Testis (tissue), 3 donors: ENCODE results near the gene MRPL48. TPM values are rescaled to one million over a fixed set of nuclear protein-coding genes. Genes with fewer than 3 reads are reported as not detected.
A peak's percentile ranks its signal among the peaks of the same experiment; 100 is the strongest.

Source experiments
- DNase-seq: peaks from one replicate; pipeline ENCODE4 v3.0.0-alpha.2; 2019
- H3K27ac ChIP-seq, 2 donors: fragments of 200-600 bp; sonication (generic); one replicate each; pipeline ENCODE4 v1.5.1; 2019
- H3K27me3 ChIP-seq: fragments of 200-600 bp; sonication (generic); one replicate; pipeline ENCODE4 v1.5.1; 2019
- H3K36me3 ChIP-seq: fragments of 200-600 bp; sonication (generic); one replicate; pipeline ENCODE4 v1.5.1; 2017; ENCODE audit warnings: low read depth; ENCODE audit errors: missing control alignments
- H3K4me1 ChIP-seq: fragments of 200-600 bp; sonication (generic); one replicate; pipeline ENCODE4 v1.5.1; 2019
- H3K4me3 ChIP-seq, 2 donors: fragments of 200-600 bp; sonication (generic); one replicate each; pipeline ENCODE4 v1.5.1; 2017 to 2019
- H3K9me3 ChIP-seq: fragments of 200-600 bp; sonication (generic); one replicate; pipeline ENCODE4 v1.5.1; 2017
- CTCF ChIP-seq, 3 experiments: fragments of 450-650 bp in 2 of 3; fragments of 200-600 bp in 1 of 3; sonication (generic) in 1 of 3; IDR thresholded peaks; one replicate each; pipeline ENCODE4 v1.5.1; 2016 to 2019; ENCODE audit warnings: antibody characterized with exemption in 3 of 3, mild to moderate bottlenecking in 2 of 3, moderate library complexity in 1 of 3
- POLR2A ChIP-seq: fragments of 450-650 bp; IDR thresholded peaks from one replicate; pipeline ENCODE4 v1.6.1; 2017; ENCODE audit warnings: antibody characterized with exemption, mild to moderate bottlenecking, moderate library complexity
- WGBS, 2 donors: methylation state at CpG; one replicate each; pipeline ENCODE4 v1.1.5; 2018; 5-methylcytosine and 5-hydroxymethylcytosine counted together
- intact Hi-C: fragments of 100-400 bp; cut with DNase I; formaldehyde crosslinking; loops from one replicate; pipeline ENCODE4 v1.15.1; 2023; ENCODE audit warnings: low total_unique reads
- polyA plus RNA-seq: library from polyadenylated mRNA; stranded (reverse); fragments of 350-450 nt; fragmentation: Illumina TruSeq; extraction: RNeasy Lipid Tissue Mini Kit (QIAGEN cat#74804); gene quantifications from one replicate; pipeline ENCODE4 v1.2.3, GENCODE V29; 2014; ENCODE audit warnings: low read depth, low replicate concordance; ENCODE audit not compliant: insufficient read depth
- total RNA-seq, 2 donors: library from RNA; depleted of rRNA; stranded (reverse); fragments of >200 nt; gene quantifications; one replicate each; pipeline ENCODE4 v1.2.3, GENCODE V29; 2016

MRPL48 gene
- total and polyA plus RNA-seq, 3 donors from 2014 or later = 9.1 to 16.9 (median 10.7) TPM

- no peak for DNase-seq
- peak overlapping the region; percentile 98 to 99 for H3K27ac ChIP-seq
- H3K27me3 ChIP-seq = no peaks in the 10 kb centered on the region
- no peaks in the 10 kb centered on the region for H3K9me3 ChIP-seq
- H3K4me1 ChIP-seq = peaks cover 16% of the 10 kb centered on the region
- H3K36me3 ChIP-seq = no peaks in the 10 kb centered on the region
- intact Hi-C loops = no loop called here
- 0 to 1% methylated on average over 8 of the region's 8 CpGs for WGBS, 2 donors
- peak overlapping the region; percentile 82 to 100 for H3K4me3 ChIP-seq
- TF ChIP-seq CTCF (IDR thresholded peaks at IDR 0.05) (peak in 2 of 3 experiments; percentile 11 to 26), POLR2A (no peak)
Observed at GRCh38 chr11:73759610-73760134, 28.0 kb upstream of the MRPL48 start.

GRCh38 chr11:73760135-73760678 is 27.5 kb upstream of the MRPL48 start:
- intact Hi-C loops = no loop called here
- H3K4me1 ChIP-seq = peaks cover 16% of the 10 kb centered on the region
- no peaks in the 10 kb centered on the region for H3K9me3 ChIP-seq
- peak overlapping the region; percentile 82 to 100 for H3K4me3 ChIP-seq
- no peaks in the 10 kb centered on the region for H3K36me3 ChIP-seq
- TF ChIP-seq CTCF (IDR thresholded peaks at IDR 0.05) = no peak
- TF ChIP-seq POLR2A = no peak
- H3K27ac ChIP-seq = peak overlapping the region; percentile 98 to 99
- no peaks in the 10 kb centered on the region for H3K27me3 ChIP-seq
- peak; percentile 48 for DNase-seq
- 1% methylated on average over 22 to 44 of the region's 44 CpGs for WGBS, 2 donors

- Histone ChIP-seq H3K4me3 (peak within 1 kb of the TSS; percentile 82 to 100), H3K4me1 (peaks cover 16% of the 10 kb centered on the region), H3K27ac (peak within 1 kb of the TSS; percentile 98 to 99), H3K36me3 (no peaks in the 10 kb centered on the region), H3K27me3 (no peaks in the 10 kb centered on the region), H3K9me3 (no peaks in the 10 kb centered on the region)
- DNase-seq = peak; percentile 100
- TF ChIP-seq CTCF (IDR thresholded peaks at IDR 0.05) (peak; percentile 11 to 65 (median 58)), POLR2A (peak; percentile 23)
- intact Hi-C loops = no loop called here
- WGBS, 2 donors = 0% methylated on average over 12 to 51 of the region's 74 CpGs
Observed at GRCh38 chr11:73760679-73761402, 26.8 kb upstream of the MRPL48 start, which contains the start of gene RAB6A. TSS of gene RAB6A (minus strand) at chr11:73761074. CDS start at chr11:73760635, 439 bp downstream.

- Histone ChIP-seq H3K4me3 (peak overlapping the region; percentile 82 to 100), H3K27me3 (no peaks in the 10 kb centered on the region), H3K27ac (peak overlapping the region; percentile 98 to 99), H3K4me1 (peaks cover 16% of the 10 kb centered on the region), H3K9me3 (no peaks in the 10 kb centered on the region), H3K36me3 (no peaks in the 10 kb centered on the region)
- intact Hi-C loops = no loop called here
- TF ChIP-seq CTCF (IDR thresholded peaks at IDR 0.05) (no peak), POLR2A (no peak)
- WGBS, 2 donors = 32 to 38% methylated on average over 16 of the region's 16 CpGs
- DNase-seq = no peak
Observed at GRCh38 chr11:73761403-73761945, 26.2 kb upstream of the MRPL48 start.
